ENCODE measurements around the gene FAM20A. TPM values are rescaled to one million over a fixed set of nuclear protein-coding genes. Genes with fewer than 3 reads are reported as not detected.
A peak's percentile ranks its signal among the peaks of the same experiment; 100 is the strongest.

Gene FAM20A
- total RNA-seq, 1 experiment from 2014 or later, result 1.3 TPM

DNA sequence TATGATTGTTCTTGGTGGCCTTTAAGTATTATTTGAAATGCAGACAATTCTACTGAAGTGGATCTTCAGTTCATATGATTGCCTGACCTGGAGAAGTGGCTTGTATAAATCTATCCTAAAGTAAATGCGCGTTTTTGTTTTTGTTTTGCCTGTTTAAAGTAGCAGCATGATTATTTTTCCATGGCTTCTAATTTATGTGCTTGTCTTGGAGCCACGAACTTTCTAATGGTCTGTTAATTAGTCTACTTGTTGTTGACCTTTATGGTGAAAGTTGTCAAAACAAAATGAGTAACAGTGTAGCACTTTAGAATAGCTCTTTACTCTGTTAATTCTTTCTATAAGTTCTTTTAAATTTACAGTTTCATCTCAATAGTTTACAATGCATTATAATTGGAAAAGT lies 87.2 kb downstream of the FAM20A start:
- Mint-ChIP-seq H3K4me3 (ENCODE audit: low read depth, unreplicated experiment) (peak overlapping the region; percentile 96), H3K36me3 (ENCODE audit: insufficient read depth, unreplicated experiment) (peaks cover 63% of the 10 kb centered on the region), H3K27ac (ENCODE audit: unreplicated experiment) (peak overlapping the region; percentile 98), H3K4me1 (ENCODE audit: low read depth, unreplicated experiment) (peaks cover 22% of the 10 kb centered on the region), H3K27me3 (ENCODE audit: unreplicated experiment) (no peaks in the 10 kb centered on the region), H3K9me3 (ENCODE audit: low read depth, unreplicated experiment) (peaks cover 3% of the 10 kb centered on the region)
- TF ChIP-seq, protein P1, sequence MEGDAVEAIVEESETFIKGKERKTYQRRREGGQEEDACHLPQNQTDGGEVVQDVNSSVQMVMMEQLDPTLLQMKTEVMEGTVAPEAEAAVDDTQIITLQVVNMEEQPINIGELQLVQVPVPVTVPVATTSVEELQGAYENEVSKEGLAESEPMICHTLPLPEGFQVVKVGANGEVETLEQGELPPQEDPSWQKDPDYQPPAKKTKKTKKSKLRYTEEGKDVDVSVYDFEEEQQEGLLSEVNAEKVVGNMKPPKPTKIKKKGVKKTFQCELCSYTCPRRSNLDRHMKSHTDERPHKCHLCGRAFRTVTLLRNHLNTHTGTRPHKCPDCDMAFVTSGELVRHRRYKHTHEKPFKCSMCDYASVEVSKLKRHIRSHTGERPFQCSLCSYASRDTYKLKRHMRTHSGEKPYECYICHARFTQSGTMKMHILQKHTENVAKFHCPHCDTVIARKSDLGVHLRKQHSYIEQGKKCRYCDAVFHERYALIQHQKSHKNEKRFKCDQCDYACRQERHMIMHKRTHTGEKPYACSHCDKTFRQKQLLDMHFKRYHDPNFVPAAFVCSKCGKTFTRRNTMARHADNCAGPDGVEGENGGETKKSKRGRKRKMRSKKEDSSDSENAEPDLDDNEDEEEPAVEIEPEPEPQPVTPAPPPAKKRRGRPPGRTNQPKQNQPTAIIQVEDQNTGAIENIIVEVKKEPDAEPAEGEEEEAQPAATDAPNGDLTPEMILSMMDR (IDR thresholded peaks at IDR 0.05; ENCODE audit: unreplicated experiment), result no peak
- no TSS peak for BruUV-seq (replicated peaks)
- no peak for DNase-seq
- intact Hi-C loops (cut with micrococcal nuclease; ENCODE audit: unreplicated experiment), result no loop called here
- CTCF ChIA-PET, result no interaction called here

DNA sequence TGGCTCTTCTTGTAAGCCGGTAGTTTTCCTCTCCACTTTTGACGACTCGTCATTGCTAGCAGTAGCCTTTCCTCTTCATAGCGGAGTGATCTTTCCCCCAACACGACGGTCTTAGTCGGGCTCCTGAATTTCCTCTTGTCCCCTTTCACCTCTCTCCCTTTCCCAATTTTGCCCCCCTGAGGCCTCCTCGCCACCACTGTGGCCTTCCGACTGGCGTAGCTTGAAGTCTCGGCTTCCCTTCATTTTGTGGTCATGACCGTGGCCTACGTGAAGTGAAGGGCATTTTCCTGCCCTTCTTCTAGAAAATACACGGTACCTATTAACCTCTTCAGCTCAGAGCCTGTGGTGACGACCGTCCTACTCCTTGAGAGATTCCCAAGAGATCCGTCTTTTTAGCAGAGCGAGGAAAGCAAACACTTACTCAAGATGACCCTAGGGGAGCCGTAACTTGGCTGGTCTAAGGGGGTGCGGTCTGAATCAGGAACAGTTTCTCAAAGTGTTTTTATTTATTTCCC lies 88.2 kb downstream of the FAM20A start:
- Mint-ChIP-seq H3K4me3 (ENCODE audit: low read depth, unreplicated experiment) (peak overlapping the region; percentile 96), H3K36me3 (ENCODE audit: insufficient read depth, unreplicated experiment) (peaks cover 54% of the 10 kb centered on the region), H3K27ac (ENCODE audit: unreplicated experiment) (peak overlapping the region; percentile 98), H3K4me1 (ENCODE audit: low read depth, unreplicated experiment) (peaks cover 22% of the 10 kb centered on the region), H3K27me3 (ENCODE audit: unreplicated experiment) (no peaks in the 10 kb centered on the region), H3K9me3 (ENCODE audit: low read depth, unreplicated experiment) (peaks cover 3% of the 10 kb centered on the region)
- CTCF ChIA-PET, result no interaction called here
- DNase-seq, result peak; percentile 8
- TF ChIP-seq, protein P1 (IDR thresholded peaks at IDR 0.05; ENCODE audit: unreplicated experiment), result no peak
- BruUV-seq (replicated peaks), result TSS peak; percentile 53
- intact Hi-C loops (cut with micrococcal nuclease; ENCODE audit: unreplicated experiment), result no loop called here

DNA sequence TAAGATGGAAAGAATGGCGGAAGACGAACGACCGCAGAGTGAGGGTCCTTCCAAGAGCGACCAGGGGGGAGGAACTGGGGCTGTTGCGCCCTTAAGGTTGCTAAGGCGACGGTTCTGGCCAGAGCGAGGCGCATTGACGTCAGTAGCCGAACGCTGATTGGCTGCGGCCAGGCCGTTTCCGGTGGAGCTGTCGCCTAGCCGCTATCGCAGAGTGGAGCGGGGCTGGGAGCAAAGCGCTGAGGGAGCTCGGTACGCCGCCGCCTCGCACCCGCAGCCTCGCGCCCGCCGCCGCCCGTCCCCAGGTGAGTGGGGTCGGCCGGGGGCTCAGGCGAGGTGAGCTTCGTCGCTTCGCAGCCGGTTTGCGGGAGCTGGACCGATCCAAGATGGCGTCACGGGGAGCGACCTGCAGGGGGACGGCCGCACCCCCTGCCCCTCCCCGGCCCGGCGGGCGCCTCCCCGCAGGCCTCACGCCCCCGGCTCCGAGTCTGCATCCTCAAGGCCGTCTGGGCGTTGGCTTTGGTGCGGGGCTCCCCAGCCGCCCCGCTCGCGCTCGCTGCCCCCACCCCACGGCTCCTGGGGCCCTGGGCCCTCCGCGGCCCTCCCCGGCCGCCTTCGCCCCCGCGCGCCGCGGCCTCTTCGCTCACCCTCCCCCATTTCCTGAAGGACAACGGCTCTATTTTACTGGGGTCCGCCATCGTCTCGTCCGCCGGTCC lies 88.8 kb downstream of the FAM20A start, which contains the start of gene PRKAR1A:
Gene PRKAR1A (plus strand): TSS at position 184 of the 713 bp plus-strand sequence. CDS start 2,970 bp downstream, outside the sequence.
- no peaks in the 10 kb centered on the region for H3K27me3 Mint-ChIP-seq (ENCODE audit: unreplicated experiment)
- BruUV-seq (replicated peaks), result no TSS peak

DNA sequence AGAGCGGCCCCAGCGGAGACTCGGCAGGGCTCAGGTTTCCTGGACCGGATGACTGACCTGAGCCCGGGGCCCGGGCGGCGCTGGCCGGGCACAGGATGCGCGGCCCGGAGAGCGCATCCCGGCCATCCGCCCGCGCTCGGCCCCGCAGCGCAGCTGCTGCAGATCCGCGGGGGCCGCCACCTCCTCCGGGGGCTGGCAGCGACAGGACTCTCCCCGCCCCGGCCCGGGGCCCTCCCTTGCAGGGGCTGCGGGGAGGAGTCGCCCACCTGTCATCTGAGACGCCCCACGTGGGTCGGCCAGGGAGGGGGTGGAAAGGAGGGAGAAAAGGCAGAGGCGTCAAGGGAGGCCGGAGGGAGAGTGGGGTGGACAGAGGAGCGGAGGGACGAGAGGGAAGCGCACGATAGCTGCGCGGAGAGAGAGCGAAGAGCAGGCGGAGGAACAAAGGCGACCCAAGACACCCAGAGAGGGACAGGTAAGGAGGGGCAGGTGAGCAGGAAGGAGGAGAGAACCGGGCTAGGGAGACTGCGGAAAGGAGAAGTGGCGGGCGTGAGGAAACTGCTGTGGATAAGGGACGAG lies 89.4 kb downstream of the FAM20A start:
- Mint-ChIP-seq H3K4me3 (ENCODE audit: low read depth, unreplicated experiment) (peak overlapping the region; percentile 96), H3K9me3 (ENCODE audit: low read depth, unreplicated experiment) (no peaks in the 10 kb centered on the region), H3K4me1 (ENCODE audit: low read depth, unreplicated experiment) (peaks cover 15% of the 10 kb centered on the region), H3K36me3 (ENCODE audit: insufficient read depth, unreplicated experiment) (peaks cover 43% of the 10 kb centered on the region), H3K27ac (ENCODE audit: unreplicated experiment) (peak overlapping the region; percentile 98), H3K27me3 (ENCODE audit: unreplicated experiment) (no peaks in the 10 kb centered on the region)
- TF ChIP-seq, protein P1 (IDR thresholded peaks at IDR 0.05; ENCODE audit: unreplicated experiment), result no peak
- CTCF ChIA-PET, result no interaction called here
- intact Hi-C loops (cut with micrococcal nuclease; ENCODE audit: unreplicated experiment), result no loop called here
- DNase-seq, result peak; percentile 78
- no TSS peak for BruUV-seq (replicated peaks)

More for the DNA sequence above, 88.8 kb downstream of the FAM20A start, which contains the start of gene PRKAR1A:
- intact Hi-C loops (cut with micrococcal nuclease; ENCODE audit: unreplicated experiment), result no loop called here
- DNase-seq, result peak; percentile 90
- TF ChIP-seq, protein P1 (IDR thresholded peaks at IDR 0.05; ENCODE audit: unreplicated experiment), result no peak
- peaks cover 3% of the 10 kb centered on the region for H3K9me3 Mint-ChIP-seq (ENCODE audit: low read depth, unreplicated experiment)
- H3K4me3 Mint-ChIP-seq (ENCODE audit: low read depth, unreplicated experiment), result peak within 1 kb of the TSS; percentile 96
- peaks cover 22% of the 10 kb centered on the region for H3K4me1 Mint-ChIP-seq (ENCODE audit: low read depth, unreplicated experiment)
- H3K27ac Mint-ChIP-seq (ENCODE audit: unreplicated experiment), result peak within 1 kb of the TSS; percentile 98
- CTCF ChIA-PET, result no interaction called here
- peaks cover 48% of the 10 kb centered on the region for H3K36me3 Mint-ChIP-seq (ENCODE audit: insufficient read depth, unreplicated experiment)
